ENCODE results near the gene GJB6.
"Not testable (repeated sequence)": the region's sequence is repeated elsewhere in the genome, so short reads cannot be mapped to it uniquely, and the experiment has no call there.

GJB6 gene

DNA sequence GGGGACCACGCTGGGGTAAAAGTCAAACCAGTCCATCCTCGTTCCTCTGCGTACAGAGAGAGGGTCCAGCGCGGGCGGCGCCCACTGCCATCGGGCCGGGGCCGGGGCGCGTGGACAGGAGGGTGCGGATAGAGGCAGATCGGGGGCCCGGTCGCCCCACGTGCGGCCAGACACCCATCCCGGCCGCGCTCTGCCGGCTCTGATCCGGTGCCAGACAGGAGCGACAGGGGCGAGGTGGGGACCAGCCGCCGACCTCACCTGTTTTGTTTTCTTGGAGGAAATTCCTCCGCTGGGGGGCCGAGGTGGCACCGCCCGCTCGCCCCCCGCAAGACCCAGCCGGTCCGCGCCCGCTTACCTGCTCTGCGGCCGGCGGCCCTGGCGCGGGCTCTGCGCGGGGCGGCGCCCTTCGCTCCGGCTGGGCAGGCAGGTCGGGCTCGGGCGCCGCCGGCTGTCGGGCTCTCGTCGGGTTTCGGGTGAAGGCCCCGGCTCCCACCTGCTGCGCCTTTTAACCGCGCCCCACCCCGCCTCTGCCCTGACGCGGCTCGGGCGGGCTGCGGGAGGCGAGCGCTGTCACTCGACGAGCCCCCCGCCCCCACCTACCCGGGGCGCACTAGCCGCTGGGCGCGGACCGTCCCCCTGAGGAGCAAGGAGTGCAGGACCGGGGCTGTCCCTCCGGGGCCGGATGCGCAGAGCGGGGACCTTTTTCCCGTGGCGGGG is at the start of gene GJB6:
Gene GJB6 (minus strand): TSS at position 481 of the 717 bp plus-strand sequence. CDS start 8,839 bp downstream, outside the sequence.
- no peak for DNase-seq (ENCODE audit: low read depth)

DNA sequence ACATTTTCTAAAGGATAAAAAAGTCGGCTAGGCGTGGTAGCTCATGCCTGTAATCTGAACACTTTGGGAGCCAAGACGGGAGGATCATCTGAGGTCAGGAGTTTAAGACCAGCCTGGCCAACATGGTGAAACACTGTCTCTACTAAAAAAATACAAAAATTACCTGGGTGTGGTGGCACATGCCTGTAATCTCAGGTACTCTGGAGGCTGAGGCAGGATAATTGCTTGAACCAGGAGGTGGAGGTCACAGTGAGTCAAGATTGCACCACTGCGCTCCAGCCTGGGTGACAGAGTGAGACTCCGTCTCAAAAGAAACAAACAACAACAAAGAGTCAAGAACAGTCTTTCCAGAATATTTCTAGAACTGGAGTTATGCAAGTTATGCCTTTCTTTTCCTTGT is 44.8 kb upstream of the GJB6 start:
- DNase-seq (ENCODE audit: low read depth): not testable (repeated sequence)

DNA sequence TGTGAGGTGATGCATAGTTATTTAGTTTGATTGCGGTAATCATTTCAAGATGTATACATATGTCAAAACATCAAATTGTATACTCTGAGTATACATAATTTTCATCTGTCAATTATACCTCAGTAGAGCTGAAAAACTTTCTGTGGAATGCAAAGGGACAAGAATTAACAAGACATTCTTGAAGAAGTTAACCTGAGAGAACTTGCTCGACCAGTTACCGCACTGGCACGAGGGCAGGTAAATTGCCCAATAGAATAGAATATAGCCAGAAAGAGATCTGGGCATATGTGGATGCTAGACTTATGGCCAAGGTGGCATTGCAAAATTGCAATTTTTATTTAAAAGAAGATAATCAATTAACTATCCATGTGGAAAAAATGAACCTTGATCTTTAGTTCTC is 42.3 kb upstream of the GJB6 start:
- no peak for DNase-seq (ENCODE audit: low read depth)

DNA sequence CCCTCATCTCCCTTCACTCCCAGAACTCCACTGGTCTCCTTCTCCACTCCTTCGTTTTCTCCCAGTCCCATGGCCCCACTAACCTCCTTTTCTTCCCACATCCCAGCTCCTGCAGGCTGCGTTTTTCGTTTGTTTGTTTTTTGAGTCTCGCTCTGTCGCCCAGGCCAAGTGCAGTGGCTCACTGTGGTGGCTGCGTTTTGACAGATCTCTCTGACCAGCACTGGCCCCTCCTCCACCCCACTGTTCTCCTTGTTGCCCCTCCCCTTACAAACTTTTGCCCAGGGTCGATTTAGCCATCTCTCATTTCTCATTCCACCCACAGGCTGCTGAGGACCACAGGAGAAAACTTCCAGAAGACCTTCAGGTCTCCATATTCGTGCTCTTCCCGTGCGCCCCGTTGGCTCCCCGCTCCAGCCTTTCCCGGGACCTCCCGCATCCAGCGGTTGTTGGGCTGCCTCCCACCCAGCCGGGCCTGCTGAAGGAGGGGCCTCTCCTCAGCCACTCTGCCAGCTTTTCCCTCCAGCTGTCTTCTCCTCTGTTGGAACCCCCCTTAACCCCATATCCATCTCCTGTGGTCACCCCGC is 40.6 kb upstream of the GJB6 start:
- no peak for DNase-seq (ENCODE audit: low read depth)

DNA sequence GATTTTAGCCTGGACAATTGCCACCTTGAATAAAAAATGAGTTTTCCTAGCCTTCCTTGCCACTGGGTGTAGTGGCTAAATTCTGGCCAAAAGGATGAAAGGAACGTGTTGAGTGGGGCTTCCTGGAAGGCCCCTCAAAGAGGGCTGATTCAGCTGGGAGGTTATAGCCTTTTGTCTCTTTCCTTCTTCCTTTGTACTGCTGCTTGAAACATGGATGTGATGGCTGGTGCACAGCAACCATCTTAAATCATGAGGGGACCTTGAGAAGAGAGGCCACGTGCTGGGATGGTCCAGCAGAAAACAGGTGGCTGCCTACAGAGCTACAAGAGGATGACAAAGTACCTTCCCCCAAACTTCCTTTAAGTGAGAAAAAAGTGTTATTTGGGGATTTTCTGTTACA is 40.0 kb upstream of the GJB6 start:
- DNase-seq (ENCODE audit: low read depth): no peak

DNA sequence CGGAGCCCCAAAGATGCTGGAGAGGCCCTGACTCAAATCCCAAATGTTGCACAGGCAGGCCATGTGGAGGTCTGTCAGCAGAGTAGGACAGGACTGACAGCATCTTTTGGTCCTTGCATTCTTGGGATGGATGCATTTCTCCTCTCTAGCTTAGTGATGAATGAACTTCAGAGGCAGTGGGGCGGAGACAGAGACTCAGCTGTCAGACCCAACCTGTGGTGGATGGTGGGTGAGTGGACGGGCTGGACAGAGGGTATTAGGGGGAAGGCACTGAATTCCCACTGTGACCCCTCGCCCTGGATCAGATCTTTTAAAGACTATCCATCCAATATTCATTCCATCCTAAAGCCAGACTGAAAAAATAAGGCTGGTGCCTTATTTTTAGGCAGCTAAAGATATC is 39.3 kb upstream of the GJB6 start:
- no peak for DNase-seq (ENCODE audit: low read depth)

DNA sequence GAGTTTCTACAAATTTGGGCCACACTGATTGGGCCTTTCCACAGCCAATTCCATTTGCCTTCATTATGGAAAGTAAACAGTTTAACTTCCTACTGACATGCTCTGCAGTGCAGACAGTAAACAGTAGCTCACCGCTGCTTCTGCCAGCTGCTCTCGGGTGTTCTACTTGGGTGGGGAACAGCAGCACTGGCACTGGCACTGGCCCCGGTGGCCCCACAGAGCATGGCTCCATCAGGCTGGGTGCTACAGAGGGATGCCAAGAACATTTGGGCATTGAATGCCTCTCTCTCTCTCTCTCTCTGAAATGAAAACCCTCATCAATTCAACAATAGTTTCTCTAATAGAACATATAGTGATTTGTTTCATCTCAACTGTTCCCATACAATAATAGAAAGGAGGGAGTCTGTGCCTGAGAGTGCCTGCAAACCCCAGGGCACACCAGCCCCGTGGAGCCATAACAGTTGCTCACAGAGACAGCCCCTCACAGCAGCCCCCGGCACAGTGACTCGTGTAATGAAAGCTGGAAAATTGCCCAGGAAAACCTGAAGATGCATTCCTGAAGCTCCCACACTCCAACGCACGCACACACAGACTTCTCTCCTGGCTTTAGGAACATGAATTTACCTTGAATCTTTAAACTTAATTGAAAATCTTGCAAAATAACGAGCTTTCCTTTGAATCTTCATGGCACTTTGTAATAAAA is 38.2 kb upstream of the GJB6 start:
- DNase-seq (ENCODE audit: low read depth): no peak

DNA sequence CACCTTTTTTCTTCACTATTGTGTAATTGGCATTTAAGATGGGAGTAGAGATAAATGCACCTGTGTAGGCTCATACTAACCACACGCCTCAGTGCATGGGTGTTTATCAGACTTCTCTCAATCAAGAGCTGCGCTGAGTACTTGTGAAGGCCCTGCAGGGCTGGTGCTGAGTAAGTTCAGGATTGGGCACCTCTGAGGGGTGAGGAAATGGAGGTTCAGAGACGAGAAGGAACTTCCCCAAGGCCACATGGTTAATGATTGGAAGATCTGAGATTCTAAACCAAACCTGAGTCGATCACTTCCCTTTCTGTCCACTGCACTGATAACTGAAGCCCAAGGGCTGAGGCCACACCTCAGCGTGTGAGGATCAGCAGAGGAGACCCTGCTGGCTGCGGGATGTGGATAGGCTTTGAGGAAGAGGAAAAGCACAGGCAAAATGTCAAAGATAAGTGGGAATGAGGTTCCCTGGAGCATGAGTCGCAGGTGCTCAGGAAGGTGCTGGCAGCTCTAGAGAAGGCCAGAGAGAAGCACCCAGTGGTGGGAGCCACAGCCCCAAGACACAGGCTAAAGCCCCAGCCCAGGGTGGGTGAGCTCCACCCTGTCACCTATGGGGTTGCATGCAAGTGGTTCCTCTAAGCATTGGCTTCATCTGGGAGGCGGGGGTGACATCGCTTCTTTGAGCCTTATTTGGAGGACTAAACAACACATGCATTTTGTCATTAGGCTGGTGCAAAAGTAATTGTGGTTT is 32.3 kb upstream of the GJB6 start:
- no peak for DNase-seq (ENCODE audit: low read depth)

DNA sequence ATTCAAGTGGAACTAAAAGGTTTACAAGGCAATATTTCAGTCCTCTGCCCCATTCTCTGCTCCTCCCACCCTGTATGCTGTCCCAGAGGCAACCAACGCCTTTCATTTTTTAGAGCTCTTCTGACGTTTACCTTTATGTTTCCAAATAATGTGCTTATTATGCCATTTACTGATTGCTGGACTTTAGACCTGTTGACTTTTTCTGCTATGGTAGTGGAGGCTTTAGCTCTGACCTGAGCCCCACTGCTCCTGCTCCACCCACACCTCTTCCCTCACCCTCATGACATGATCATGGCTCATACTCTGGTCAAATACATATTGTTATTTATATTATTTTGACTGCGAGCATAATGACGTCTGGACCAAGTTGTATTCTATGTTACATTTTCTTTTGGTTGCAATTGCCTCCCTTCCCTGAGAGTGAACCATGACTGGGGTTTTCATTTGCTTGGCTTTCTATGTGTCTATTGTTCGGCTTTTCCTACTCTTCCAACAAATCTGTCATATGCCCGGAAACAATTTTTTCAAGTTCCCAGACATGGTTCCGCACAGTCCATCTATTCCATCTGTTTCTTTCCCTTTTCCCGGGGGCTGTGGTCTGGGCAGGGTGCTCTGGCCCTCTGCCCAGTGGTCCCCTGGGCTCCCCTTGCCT is 31.4 kb upstream of the GJB6 start:
- DNase-seq (ENCODE audit: low read depth): no peak

DNA sequence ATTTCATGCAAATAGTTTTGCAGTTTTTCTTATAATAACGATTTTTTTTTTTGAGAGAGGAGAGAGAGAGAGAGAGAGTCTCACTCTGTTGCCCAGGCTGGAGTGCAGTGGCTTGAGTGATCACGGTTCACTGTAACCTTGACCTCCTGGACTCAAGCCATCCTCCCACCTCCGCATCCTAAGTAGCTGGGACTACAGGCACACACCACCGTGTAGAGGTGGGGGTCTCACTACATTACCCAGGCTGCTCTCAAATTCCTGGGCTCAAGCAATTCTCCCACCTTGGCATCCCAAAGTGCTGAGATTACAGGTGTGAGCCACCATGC is 26.8 kb upstream of the GJB6 start:
- no peak for DNase-seq (ENCODE audit: low read depth)

DNA sequence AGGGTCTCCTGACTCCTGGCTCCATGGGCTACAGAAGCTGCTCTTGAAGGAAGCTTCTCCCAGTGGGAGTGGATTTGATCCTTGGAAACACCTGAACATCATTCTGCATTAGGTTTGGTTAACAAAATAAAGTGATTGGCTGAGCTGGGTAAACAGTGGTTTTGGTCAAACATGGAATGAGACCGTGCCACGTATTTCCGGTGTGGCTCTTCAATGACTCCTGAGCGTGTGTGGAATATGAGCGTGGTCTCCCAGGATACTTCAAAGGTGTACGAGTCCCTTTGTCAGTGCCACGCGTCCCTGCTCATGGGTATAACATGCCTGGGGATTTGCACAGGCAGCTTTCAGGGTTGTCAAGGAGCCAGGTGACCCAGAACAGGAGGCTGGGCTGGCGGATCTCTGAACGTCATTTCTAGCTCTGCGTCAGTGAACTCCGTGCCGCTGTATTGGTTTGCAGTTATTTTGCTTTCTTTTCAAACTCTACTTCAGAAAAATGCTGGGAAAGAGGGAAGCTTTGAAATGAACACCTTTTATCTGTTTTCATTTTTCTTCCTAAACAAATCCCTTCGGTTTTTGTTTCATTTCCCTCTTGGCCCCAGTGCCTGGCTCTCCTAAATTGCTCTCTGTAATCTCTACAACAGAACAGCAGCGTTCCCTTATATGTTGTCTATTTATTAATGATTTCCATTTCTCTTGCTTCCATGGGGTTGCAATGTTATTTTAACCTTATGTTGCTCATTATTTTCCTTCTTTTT is 26.3 kb upstream of the GJB6 start:
- no peak for DNase-seq (ENCODE audit: low read depth)

DNA sequence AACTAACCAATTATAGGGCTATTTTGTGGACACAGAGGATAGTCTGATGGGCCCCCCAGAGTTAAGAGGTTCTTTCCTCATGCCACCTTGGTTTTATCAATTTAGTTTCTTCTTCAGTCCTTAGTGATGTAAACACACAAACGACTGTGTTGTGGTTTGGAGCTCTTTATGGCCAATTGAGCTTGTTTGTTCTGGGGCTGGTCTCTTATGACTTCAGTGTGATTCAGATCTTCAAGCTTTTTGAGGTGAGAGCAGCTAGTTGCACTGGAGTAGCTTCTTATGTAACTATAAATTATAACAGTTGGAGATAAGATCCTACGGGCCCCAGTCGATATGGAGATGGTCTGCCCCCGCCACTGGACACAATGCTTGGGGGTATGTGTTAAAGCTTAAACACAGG is 22.0 kb upstream of the GJB6 start:
- DNase-seq (ENCODE audit: low read depth): no peak

DNA sequence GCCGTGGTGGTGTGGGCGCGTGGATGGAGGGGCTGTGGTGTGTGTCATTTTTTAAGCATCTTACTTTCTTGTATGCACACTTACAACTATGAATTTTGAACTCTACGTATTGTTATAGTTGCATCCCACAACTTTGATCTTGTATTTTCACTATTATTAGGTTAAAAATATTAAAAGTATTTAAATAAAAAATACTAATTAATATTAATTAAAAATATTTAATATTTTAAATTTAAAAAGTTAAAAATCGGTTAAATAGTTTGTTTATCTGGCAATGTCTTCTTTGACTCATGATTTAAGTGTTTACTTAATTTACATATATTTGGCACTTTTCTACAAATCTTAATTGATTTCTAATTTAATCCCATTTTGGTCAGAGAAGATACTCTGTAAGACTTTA is 17.8 kb upstream of the GJB6 start:
- no peak for DNase-seq (ENCODE audit: low read depth)

DNA sequence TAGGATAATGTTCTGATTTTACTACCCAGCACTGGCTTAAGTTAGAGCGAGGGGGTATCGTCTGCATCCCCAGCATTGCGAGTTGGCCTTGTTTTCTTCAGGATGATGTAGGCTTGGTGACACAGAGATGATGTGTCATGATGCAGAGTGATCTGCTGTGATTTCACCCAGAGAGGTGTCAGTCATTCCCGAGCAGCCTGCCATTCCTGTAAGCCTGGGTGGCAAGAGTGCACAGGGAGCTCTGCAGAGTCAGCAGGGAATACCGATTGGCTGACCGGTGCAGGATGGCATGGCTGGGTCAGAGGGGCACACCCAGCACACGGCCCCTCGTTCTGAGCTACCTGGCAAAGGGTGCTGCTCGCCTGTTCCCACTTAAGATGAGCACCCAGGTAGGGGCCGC is 15.8 kb upstream of the GJB6 start:
- DNase-seq (ENCODE audit: low read depth): no peak

DNA sequence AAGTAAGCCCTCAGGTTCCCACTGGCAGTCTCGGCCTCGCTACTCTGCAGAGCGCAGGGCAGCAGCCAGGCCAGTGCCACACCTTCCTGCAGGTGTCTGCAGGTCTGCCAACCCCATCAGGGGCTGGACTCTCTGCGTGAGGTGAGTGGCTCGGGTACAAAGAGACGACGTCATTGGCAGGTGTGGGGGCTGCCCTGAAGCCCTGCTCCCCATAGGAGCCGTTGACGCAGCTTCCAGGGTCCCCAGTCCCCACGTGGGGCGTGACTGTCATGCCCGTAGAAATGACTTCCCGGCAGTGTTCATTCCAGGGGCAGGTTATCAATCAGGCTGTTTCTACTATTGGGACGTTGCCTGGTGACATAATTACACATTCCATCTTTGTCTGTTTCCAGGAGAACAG is 15.3 kb upstream of the GJB6 start:
- DNase-seq (ENCODE audit: low read depth): no peak

DNA sequence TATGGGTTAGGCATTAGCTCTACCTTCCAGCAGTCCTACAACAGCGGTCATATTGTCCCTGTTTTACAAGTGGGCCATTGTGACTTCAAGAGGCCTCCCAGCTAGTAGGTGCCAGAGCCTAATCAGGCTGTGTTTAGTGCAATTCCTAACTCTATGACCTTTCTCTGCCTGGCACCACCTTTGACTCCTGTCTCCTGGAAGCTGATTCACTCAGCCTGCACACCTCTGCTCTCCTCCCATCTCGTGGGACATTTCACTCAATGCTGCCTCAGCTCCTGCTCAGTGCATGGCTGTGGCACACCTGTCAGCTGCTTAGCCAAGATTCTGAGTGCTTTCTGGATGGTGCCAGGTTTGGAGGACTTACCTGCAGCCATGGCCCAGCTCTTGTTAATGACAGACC is 9.5 kb upstream of the GJB6 start:
- DNase-seq (ENCODE audit: low read depth): no peak

DNA sequence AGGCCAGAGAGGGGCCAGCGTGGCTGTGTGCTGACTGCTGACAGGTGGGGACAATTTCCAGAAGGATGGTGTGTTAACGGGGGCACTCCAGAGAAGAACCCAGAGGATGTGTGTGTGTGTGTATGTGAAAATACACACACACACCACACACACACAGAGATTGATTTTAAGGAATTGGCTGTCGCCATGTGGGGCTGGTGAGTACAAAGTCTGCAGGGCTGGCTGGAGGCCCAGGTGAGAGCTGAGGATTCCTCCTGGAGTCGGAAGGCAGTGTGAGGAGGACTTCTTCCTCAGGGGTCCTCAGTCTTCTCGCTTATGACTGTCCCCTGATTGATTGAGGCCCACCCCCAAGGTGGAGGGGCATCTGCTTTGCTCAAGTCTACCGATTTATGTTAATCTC is 7.6 kb upstream of the GJB6 start:
- no peak for DNase-seq (ENCODE audit: low read depth)

DNA sequence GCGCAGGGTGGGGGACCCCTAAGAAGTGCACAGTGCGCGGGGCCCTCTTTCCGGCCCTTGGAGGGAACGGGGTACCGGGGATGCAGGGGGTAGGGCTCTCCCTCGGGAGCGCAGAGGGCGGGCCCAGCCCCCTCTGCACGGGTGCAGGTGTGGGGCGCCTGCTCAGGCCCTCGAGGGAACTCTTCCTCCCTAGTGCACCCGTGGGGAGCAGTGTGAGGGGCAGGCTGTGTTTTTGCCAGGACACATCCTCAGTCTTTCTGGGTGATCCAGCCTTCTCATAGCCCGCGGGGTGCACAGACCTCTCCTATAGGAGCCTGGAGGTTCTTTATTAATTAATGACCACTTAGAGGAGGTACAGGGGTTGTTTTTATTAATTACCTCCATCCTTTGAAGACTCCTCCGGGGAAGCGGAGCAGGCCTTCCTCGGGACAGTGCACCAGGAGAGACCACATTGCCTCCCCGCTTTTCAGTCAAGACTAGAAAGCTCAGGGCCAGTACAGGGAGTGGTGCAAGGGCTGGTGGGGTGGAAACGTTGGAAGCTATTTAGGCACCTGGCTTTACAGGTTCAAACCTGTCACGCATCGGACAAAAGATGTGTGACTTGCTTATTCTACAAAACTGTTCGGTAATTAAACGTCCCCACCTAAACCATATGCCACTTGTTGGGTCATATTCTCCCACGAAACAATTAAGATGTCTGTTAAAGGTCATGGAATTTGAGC is 598 bp upstream of the GJB6 start:
- no peak for DNase-seq (ENCODE audit: low read depth)

DNA sequence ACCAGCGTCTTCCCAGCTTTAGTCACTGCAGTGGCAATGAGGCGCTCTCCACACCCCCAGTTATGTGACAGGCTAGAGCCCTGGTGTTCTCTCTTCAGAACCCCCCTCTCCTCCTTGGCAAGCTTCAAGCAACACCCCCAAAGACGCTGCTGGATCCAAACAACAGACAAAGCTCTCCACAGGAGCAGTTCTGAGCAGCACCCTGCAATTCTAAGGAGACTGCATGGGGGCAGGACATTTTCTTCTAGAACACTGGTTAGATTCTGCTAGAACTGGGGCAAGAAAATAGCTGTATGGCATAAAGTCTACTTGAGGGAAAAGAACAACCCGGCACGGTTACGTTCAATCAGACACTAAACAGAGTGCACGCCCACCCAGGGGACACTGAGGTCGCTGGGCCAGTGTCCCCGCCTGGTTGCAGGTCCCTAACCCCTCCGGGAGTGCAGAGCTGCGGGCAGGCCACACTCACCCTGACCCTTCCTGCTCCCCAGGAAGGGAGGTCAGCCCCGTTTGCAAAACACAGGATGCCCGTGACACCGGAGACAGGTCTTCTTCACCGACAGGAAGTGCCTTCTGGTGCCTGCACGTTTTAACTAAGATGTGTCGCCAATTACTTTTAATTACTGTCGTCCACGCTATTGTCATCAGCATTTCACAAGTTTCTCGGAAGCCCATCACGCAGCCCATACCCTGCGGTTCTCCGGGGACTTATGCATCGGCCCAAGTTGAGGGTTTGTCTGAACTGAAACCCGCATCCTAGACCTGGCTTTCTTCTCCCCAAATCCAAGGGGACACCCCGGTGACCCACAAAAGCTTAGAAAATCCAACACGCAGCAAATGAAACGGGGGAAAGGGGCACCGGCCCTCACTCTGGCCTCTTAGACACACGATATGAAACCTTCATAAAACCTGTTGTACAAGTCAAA is 943 bp downstream of the GJB6 start:
- no peak for DNase-seq (ENCODE audit: low read depth)

DNA sequence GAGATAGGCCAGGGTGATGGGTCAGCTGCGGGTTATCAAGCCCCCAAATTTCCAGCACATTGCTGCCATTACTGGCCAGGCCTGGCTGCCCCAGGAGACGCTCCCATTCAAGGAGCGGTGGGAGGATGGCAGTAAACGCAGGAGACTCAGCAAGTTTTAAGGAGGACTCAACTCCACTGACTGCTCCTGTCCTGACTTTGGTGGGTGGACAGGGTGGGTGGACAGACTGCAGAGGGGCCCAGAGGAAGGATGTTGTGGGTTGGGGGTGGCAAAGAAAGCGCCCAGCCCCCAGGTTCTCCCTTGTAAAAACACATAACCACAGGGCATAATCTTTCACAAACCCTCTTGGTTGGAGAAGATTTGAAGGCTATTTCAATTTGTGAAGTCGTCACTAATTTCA is 4.4 kb downstream of the GJB6 start:
- no peak for DNase-seq (ENCODE audit: low read depth)

Measured in fibroblast of the conjunctiva (primary cell).